ENCODE data around the gene NPAS3. TPM values are rescaled to one million over a fixed set of nuclear protein-coding genes. Genes with fewer than 3 reads are reported as not detected.

Gene NPAS3
- total and polyA plus RNA-seq, 2 donors (not counting 3 experiments of a cell fraction or from before 2014, with no cell fraction given) = 0.10 to 0.13 TPM

GRCh38 chr14:33631021-33631420 lies 692.3 kb downstream of the NPAS3 start:
- no TSS peak for BruUV-seq (replicated peaks)
- intact Hi-C loops (cut with micrococcal nuclease) (no loop called here), dilution Hi-C loops (cut with MboI; ENCODE audit: extremely low pct_ligation_motif_present, low sequenced_read_pairs) (no loop called here)
- Histone ChIP-seq H3K27ac (ENCODE audit: insufficient read depth, low read depth, low read length) (no peak overlapping the region), H3K9ac (replicated peaks; ENCODE audit: extremely low read depth, insufficient read depth, low read length) (no peak overlapping the region), H3K4me2 (ENCODE audit: insufficient read depth, low read length) (no peak overlapping the region), H3K27me3 (ENCODE audit: control insufficient read depth in 2 of 2, insufficient read depth in 2 of 2, low read length in 2 of 2) (no peaks in the 10 kb centered on the region), H3K9me1 (replicated peaks; ENCODE audit: control insufficient read depth, extremely low read depth, insufficient read depth, low read length) (no peaks in the 10 kb centered on the region), H3K4me1 (ENCODE audit: control insufficient read depth, extremely low read depth, insufficient read depth, low read length) (no peaks in the 10 kb centered on the region), H3K9me3 (replicated peaks; ENCODE audit: control insufficient read depth, insufficient read depth, low read length) (no peaks in the 10 kb centered on the region), H2AFZ (ENCODE audit: low read depth, low read length) (no peak overlapping the region), H3K4me3 (replicated peaks in 1 of 3; ENCODE audit: insufficient read depth in 1 of 3, low read depth in 1 of 3, low read length in 3 of 3) (no peak overlapping the region), H3K36me3 (ENCODE audit: control insufficient read depth in 2 of 2, extremely low read depth in 1 of 2, insufficient read depth in 2 of 2, low read length in 2 of 2) (no peaks in the 10 kb centered on the region), H3K79me2 (ENCODE audit: control insufficient read depth, insufficient read depth, low read length) (no peaks in the 10 kb centered on the region), H4K20me1 (replicated peaks; ENCODE audit: control insufficient read depth, extremely low read depth, insufficient read depth, low read length) (no peaks in the 10 kb centered on the region)
- FAIRE-seq (no peak), DNase-seq (ENCODE audit: low read depth, low spot score) (no peak)
- ChIA-PET POLR2A (no interaction called here), CTCF (interaction anchor here (1.4 kb wide), 1 partner anchor 15 kb away, joined by 3 read pairs; no protein-coding TSS in a partner anchor)
- TF ChIP-seq CTCF (IDR thresholded peaks at IDR 0.05; ENCODE audit: extremely low read depth in 1 of 2, insufficient read depth in 1 of 2, low read depth in 1 of 2, low read length in 2 of 2) = no peak
- no peak for TF ChIP-seq POLR2AphosphoS5 (IDR thresholded peaks at IDR 0.05; ENCODE audit: insufficient read depth, low read depth, low read length)
- TF ChIP-seq MYC (IDR thresholded peaks at IDR 0.05; ENCODE audit: low read depth, low read length) = no peak
- TF ChIP-seq JUN (IDR thresholded peaks at IDR 0.05; ENCODE audit: borderline replicate concordance, insufficient read depth, insufficient read length, low read depth) = no peak
- no peak for TF ChIP-seq POLR2A (IDR thresholded peaks at IDR 0.05; ENCODE audit: low read depth, low read length)
- TF ChIP-seq MAX (IDR thresholded peaks at IDR 0.05; ENCODE audit: insufficient read depth, insufficient read length) = no peak

- Histone ChIP-seq H3K36me3 (ENCODE audit: control insufficient read depth in 2 of 2, extremely low read depth in 1 of 2, insufficient read depth in 2 of 2, low read length in 2 of 2) (no peaks in the 10 kb centered on the region), H3K4me2 (ENCODE audit: insufficient read depth, low read length) (no peak overlapping the region), H3K27me3 (ENCODE audit: control insufficient read depth in 2 of 2, insufficient read depth in 2 of 2, low read length in 2 of 2) (no peaks in the 10 kb centered on the region), H3K4me3 (replicated peaks in 1 of 3; ENCODE audit: insufficient read depth in 1 of 3, low read depth in 1 of 3, low read length in 3 of 3) (no peak overlapping the region), H3K79me2 (ENCODE audit: control insufficient read depth, insufficient read depth, low read length) (no peaks in the 10 kb centered on the region), H3K9me3 (replicated peaks; ENCODE audit: control insufficient read depth, insufficient read depth, low read length) (no peaks in the 10 kb centered on the region), H3K4me1 (ENCODE audit: control insufficient read depth, extremely low read depth, insufficient read depth, low read length) (no peaks in the 10 kb centered on the region), H3K9me1 (replicated peaks; ENCODE audit: control insufficient read depth, extremely low read depth, insufficient read depth, low read length) (no peaks in the 10 kb centered on the region), H3K27ac (ENCODE audit: insufficient read depth, low read depth, low read length) (no peak overlapping the region), H2AFZ (ENCODE audit: low read depth, low read length) (no peak overlapping the region), H4K20me1 (replicated peaks; ENCODE audit: control insufficient read depth, extremely low read depth, insufficient read depth, low read length) (no peaks in the 10 kb centered on the region), H3K9ac (replicated peaks; ENCODE audit: extremely low read depth, insufficient read depth, low read length) (no peak overlapping the region)
- no peak for DNase-seq (ENCODE audit: low read depth, low spot score)
- ChIA-PET POLR2A (no interaction called here), CTCF (interaction anchor here (1.4 kb wide), 1 partner anchor 14 kb away, joined by 3 read pairs; no protein-coding TSS in a partner anchor)
- intact Hi-C loops (cut with micrococcal nuclease) = no loop called here
- FAIRE-seq = no peak
- no TSS peak for BruUV-seq (replicated peaks)
- dilution Hi-C loops (cut with MboI; ENCODE audit: extremely low pct_ligation_motif_present, low sequenced_read_pairs) = no loop called here
- TF ChIP-seq EZH2 (IDR thresholded peaks at IDR 0.05; ENCODE audit: borderline replicate concordance, low read depth, low read length, severe bottlenecking) (no peak), JUN (IDR thresholded peaks at IDR 0.05; ENCODE audit: borderline replicate concordance, insufficient read depth, insufficient read length, low read depth) (no peak), POLR2AphosphoS5 (IDR thresholded peaks at IDR 0.05; ENCODE audit: insufficient read depth, low read depth, low read length) (no peak), CTCF (IDR thresholded peaks at IDR 0.05; ENCODE audit: extremely low read depth in 1 of 2, insufficient read depth in 1 of 2, low read depth in 1 of 2, low read length in 2 of 2) (no peak), MYC (IDR thresholded peaks at IDR 0.05; ENCODE audit: low read depth, low read length) (no peak), MAX (IDR thresholded peaks at IDR 0.05; ENCODE audit: insufficient read depth, insufficient read length) (no peak)
Observed at GRCh38 chr14:33631441-33631840, 692.8 kb downstream of the NPAS3 start.

Measured in endothelial cell of umbilical vein (primary cell).